ENCODE data around the gene ACP3.
"Not testable (repeated sequence)": the region's sequence is repeated elsewhere in the genome, so short reads cannot be mapped to it uniquely, and the experiment has no call there.

DNA sequence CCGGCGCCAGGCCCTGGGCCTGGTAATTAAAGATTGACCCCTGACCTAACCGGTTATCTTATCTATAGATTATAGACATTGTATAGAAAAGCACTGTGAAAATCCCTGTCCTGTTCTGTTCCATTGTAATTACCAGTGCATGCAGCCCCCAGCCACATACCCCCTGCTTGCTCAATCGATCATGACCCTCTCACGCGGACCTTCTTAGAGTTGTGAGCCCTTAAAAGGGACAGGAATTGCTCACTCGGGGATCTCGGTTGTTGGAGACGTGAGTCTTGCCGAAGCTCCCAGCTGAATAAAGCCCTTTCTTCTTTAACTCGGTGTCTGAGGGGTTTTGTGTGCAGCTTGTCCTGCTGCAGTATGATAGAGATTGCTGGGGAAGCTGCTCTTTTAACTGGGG, 7.2 kb upstream of the ACP3 start:
- not testable (repeated sequence) for TF ChIP-seq POLR2A (IDR thresholded peaks at IDR 0.05); CTCF (IDR thresholded peaks at IDR 0.05 in 4 of 5, conservative IDR thresholded peaks at IDR 0.05 in 1 of 5)

All from gastrocnemius medialis (tissue), 4 donors.